B cell (primary cell): Measurements from ENCODE around the gene ARHGAP42. TPM values are rescaled to one million over a fixed set of nuclear protein-coding genes. Genes with fewer than 3 reads are reported as not detected.

Experiments
- ATAC-seq: fragments of 200-7000 bp; cut with Tn5 transposase; one replicate; pipeline ENCODE4 v1.10.0; 2021; ENCODE audit warnings: low read depth, mild to moderate bottlenecking, moderate number of reproducible peaks, moderate library complexity
- CTCF ChIA-PET: fragments of 350-600 bp; sonication (Branson Sonifier 250); formaldehyde crosslinking; loops from one replicate; lab custom pipeline; 2021; ENCODE audit warnings: antibody characterized with exemption, inconsistent platforms; lab: Charles Lee
- POLR2A ChIA-PET: fragments of 350-600 bp; sonication (Branson Sonifier 250); formaldehyde crosslinking; loops from one replicate; lab custom pipeline; 2021; ENCODE audit warnings: antibody characterized with exemption; lab: Charles Lee
- DNase-seq: peaks from one replicate; pipeline ENCODE4 v3.0.0; 2013
- H2AFZ ChIP-seq: 2 replicates; pipeline ENCODE4 v1.6.1; 2012; ENCODE audit warnings: mild to moderate bottlenecking, low read depth, low read length; ENCODE audit not compliant: insufficient read depth, poor library complexity, severe bottlenecking
- H3K27ac ChIP-seq, 2 donors: 1 replicate in 1 of 2; 2 replicates in 1 of 2; pipeline ENCODE4 v1.5.1; 2012 to 2013; ENCODE audit warnings: low read length in 2 of 2, mild to moderate bottlenecking in 2 of 2, moderate library complexity in 1 of 2
- H3K27me3 ChIP-seq, 4 experiments: fragments of 200-600 bp in 1 of 4; sonication (generic) in 1 of 4; replicated peaks in 1 of 4; 1 replicate in 2 of 4; 2 replicates in 2 of 4; pipeline versions ENCODE4 v1.6.1 to v1.7.0; 2013 to 2016; ENCODE audit warnings: low read length in 3 of 4, mild to moderate bottlenecking in 2 of 4, mixed read lengths in 1 of 4, moderate library complexity in 1 of 4; ENCODE audit not compliant: insufficient read depth in 4 of 4, control insufficient read depth in 3 of 4; ENCODE audit errors: control extremely low read depth in 1 of 4
- H3K36me3 ChIP-seq, 2 experiments: replicated peaks in 1 of 2; 1 replicate in 1 of 2; 2 replicates in 1 of 2; pipeline versions ENCODE4 v1.6.1 to v1.7.1; 2013; ENCODE audit warnings: low read length in 1 of 2; ENCODE audit not compliant: insufficient read depth in 2 of 2, control insufficient read depth in 1 of 2; ENCODE audit errors: control extremely low read depth in 1 of 2, extremely low read depth in 1 of 2
- H3K4me1 ChIP-seq, 2 donors: fragments of 200-600 bp in 1 of 2; sonication (generic) in 1 of 2; 1 replicate in 1 of 2; 2 replicates in 1 of 2; pipeline versions ENCODE4 v1.5.1 to v1.6.1; 2013 to 2017; ENCODE audit warnings: low read length in 2 of 2; ENCODE audit not compliant: control insufficient read depth in 2 of 2, insufficient read depth in 2 of 2
- H3K4me2 ChIP-seq: replicated peaks from 2 replicates; pipeline ENCODE3; 2012; ENCODE audit warnings: mild to moderate bottlenecking, low read depth, low read length; ENCODE audit not compliant: poor library complexity, severe bottlenecking
- H3K4me3 ChIP-seq, 5 experiments: fragments of 200-600 bp in 1 of 5; sonication (generic) in 1 of 5; 1 replicate in 3 of 5; 2 replicates in 2 of 5; pipeline versions ENCODE4 v1.5.1 to v1.7.0; 2011 to 2016; ENCODE audit warnings: low read length in 4 of 5, mild to moderate bottlenecking in 4 of 5, low read depth in 2 of 5, control low read depth in 1 of 5, moderate library complexity in 1 of 5; ENCODE audit not compliant: insufficient read depth in 1 of 5; ENCODE audit errors: control extremely low read depth in 1 of 5, extremely low read depth in 1 of 5
- H3K79me2 ChIP-seq: fragments of 200-600 bp; sonication (generic); one replicate; pipeline ENCODE4 v1.6.0; 2016; ENCODE audit warnings: low read length; ENCODE audit not compliant: control insufficient read depth, insufficient read depth
- H3K9ac ChIP-seq: fragments of 200-600 bp; sonication (generic); 2 replicates; pipeline ENCODE4 v1.6.1; 2017; ENCODE audit warnings: mild to moderate bottlenecking, low read length, moderate library complexity
- H3K9me3 ChIP-seq, 3 donors: one replicate each; pipeline versions ENCODE4 v1.6.1 to v1.7.1; 2013; ENCODE audit warnings: low read length in 2 of 3; ENCODE audit not compliant: control insufficient read depth in 2 of 3, insufficient read depth in 1 of 3; ENCODE audit errors: control extremely low read depth in 1 of 3
- H4K20me1 ChIP-seq: 2 replicates; pipeline ENCODE4 v1.6.0; 2012; ENCODE audit warnings: mild to moderate bottlenecking, low read length; ENCODE audit not compliant: insufficient read depth, control insufficient read depth, poor library complexity, severe bottlenecking
- H3K27ac Mint-ChIP-seq: one replicate; pipeline ENCODE4 v1.8.0; 2021; ENCODE audit warnings: mixed read lengths
- H3K27me3 Mint-ChIP-seq: one replicate; pipeline ENCODE4 v1.8.0; 2021; ENCODE audit warnings: mixed read lengths
- H3K4me1 Mint-ChIP-seq: one replicate; pipeline ENCODE4 v1.8.0; 2021; ENCODE audit warnings: mixed read lengths
- H3K4me3 Mint-ChIP-seq: one replicate; pipeline ENCODE4 v1.8.0; 2021; ENCODE audit warnings: mixed read lengths
- H3K9me3 Mint-ChIP-seq: one replicate; pipeline ENCODE4 v1.8.0; 2022; ENCODE audit warnings: mixed read lengths; ENCODE audit not compliant: insufficient read depth
- CTCF ChIP-seq: fragments of 200-600 bp; IDR thresholded peaks from one replicate; pipeline ENCODE4 v1.8.0; 2022; ENCODE audit warnings: antibody characterized with exemption, mild to moderate bottlenecking
- EZH2 ChIP-seq: IDR thresholded peaks from 2 replicates; pipeline ENCODE4 v1.6.1; 2012; ENCODE audit warnings: borderline replicate concordance, low read depth, mild to moderate bottlenecking, moderate library complexity, low read length; ENCODE audit not compliant: insufficient read depth, poor library complexity, severe bottlenecking
- WGBS: methylation state at CpG from one replicate; pipeline ENCODE4 v1.1.5; 2013; ENCODE audit warnings: missing lambda C conversion rate; ENCODE audit not compliant: insufficient coverage; 5-methylcytosine and 5-hydroxymethylcytosine counted together
- intact Hi-C: fragments of 100-400 bp; cut with micrococcal nuclease; formaldehyde crosslinking; loops from one replicate; pipeline ENCODE4 v1.10.0; 2022
- polyA plus RNA-seq: library from polyadenylated mRNA; depleted of rRNA; stranded (reverse); fragments of >200 nt; gene quantifications from 2 replicates; pipeline ENCODE4 v1.2.3, GENCODE V29; 2012
- small RNA-seq: library from RNA; depleted of rRNA; stranded (forward); fragments of <200 nt; gene quantifications from one replicate; pipeline ENCODE3, GENCODE V24; 2012; ENCODE audit warnings: low replicate concordance, low read depth; ENCODE audit not compliant: insufficient read length
- total RNA-seq, 2 donors: library from RNA; stranded (reverse); fragments of 120-200 nt in 1 of 2; gene quantifications; 1 replicate in 1 of 2; 2 replicates in 1 of 2; pipeline versions ENCODE4 v1.2.3 to v1.2.4, GENCODE V29; 2013 to 2022

Gene ARHGAP42
- total and polyA plus RNA-seq, 2 donors (not counting 1 experiment from before 2014, with no cell fraction given), result 3.8 to 4.9 TPM

GRCh38 chr11:101034076-101034475, 347.0 kb downstream of the ARHGAP42 start:
- no peaks in the 10 kb centered on the region for H3K9me3 ChIP-seq
- H3K4me3 ChIP-seq, result no peak overlapping the region
- H3K27me3 ChIP-seq, result no peaks in the 10 kb centered on the region
- Mint-ChIP-seq H3K27ac (no peak overlapping the region), H3K4me3 (no peak overlapping the region), H3K9me3 (no peaks in the 10 kb centered on the region), H3K4me1 (peaks cover 5% of the 10 kb centered on the region), H3K27me3 (no peaks in the 10 kb centered on the region)
- CTCF ChIA-PET, result no interaction called here
- H3K36me3 ChIP-seq, result no peaks in the 10 kb centered on the region
- intact Hi-C loops, result no loop called here
- no peak overlapping the region for H3K9ac ChIP-seq
- H3K27ac ChIP-seq, result no peak overlapping the region
- POLR2A ChIA-PET, result no interaction called here
- H3K79me2 ChIP-seq, result no peaks in the 10 kb centered on the region
- H3K4me1 ChIP-seq, result peaks cover 8% of the 10 kb centered on the region in 2 donors
- no peak for DNase-seq
- WGBS, result 83% methylated on average over 1 of the region's 4 CpGs
- TF ChIP-seq EZH2 (no peak), CTCF (no peak)
- no peak overlapping the region for H3K4me2 ChIP-seq
- ATAC-seq, result no peak
- no peak overlapping the region for H2AFZ ChIP-seq
- H4K20me1 ChIP-seq, result no peaks in the 10 kb centered on the region

- POLR2A ChIA-PET, result no interaction called here
- no peak for DNase-seq
Observed at GRCh38 chr11:101035872-101036271, 348.8 kb downstream of the ARHGAP42 start.

More at GRCh38 chr11:101035872-101036271, 348.8 kb downstream of the ARHGAP42 start:
- no CpG with 5 or more reads among the region's 1 CpG for WGBS
- Histone ChIP-seq H3K36me3 (no peaks in the 10 kb centered on the region), H2AFZ (no peak overlapping the region), H3K79me2 (no peaks in the 10 kb centered on the region), H3K27ac (no peak overlapping the region), H4K20me1 (no peaks in the 10 kb centered on the region), H3K4me1 (peaks cover 3 to 4% of the 10 kb centered on the region in 2 donors), H3K9me3 (no peaks in the 10 kb centered on the region), H3K9ac (no peak overlapping the region), H3K4me2 (no peak overlapping the region), H3K27me3 (no peaks in the 10 kb centered on the region), H3K4me3 (no peak overlapping the region)
- intact Hi-C loops, result no loop called here
- H3K27me3 Mint-ChIP-seq, result peaks cover 3% of the 10 kb centered on the region
- ATAC-seq, result no peak
- no peak for TF ChIP-seq EZH2
- H3K4me1 Mint-ChIP-seq, result peaks cover 2% of the 10 kb centered on the region
- no peak overlapping the region for H3K27ac Mint-ChIP-seq
- no peaks in the 10 kb centered on the region for H3K9me3 Mint-ChIP-seq
- H3K4me3 Mint-ChIP-seq, result no peak overlapping the region
- CTCF ChIA-PET, result no interaction called here

Small RNAs within 50 kb of the gene (small RNA-seq; reads per million reads assigned to genes)
- not detected for gene RN7SL222P
